ENCODE data around the gene POLR2A.
"Not testable (repeated sequence)": the region's sequence is repeated elsewhere in the genome, so short reads cannot be mapped to it uniquely, and the experiment has no call there.

POLR2A gene

GRCh38 chr17:7481275-7481674 lies 2.9 kb upstream of the POLR2A start, which contains the start of gene SLC35G6:
TSS of gene SLC35G6 (plus strand) at chr17:7481446. CDS start at chr17:7481517, 71 bp downstream.
- TF ChIP-seq ZBTB7A (IDR thresholded peaks at IDR 0.05; ENCODE audit: low read depth); YY1 (IDR thresholded peaks at IDR 0.05; ENCODE audit: low read depth); FOXM1 (IDR thresholded peaks at IDR 0.05; ENCODE audit: borderline replicate concordance, low read depth): not testable (repeated sequence)

- no peak for TF ChIP-seq EP300 (IDR thresholded peaks at IDR 0.05; ENCODE audit: borderline replicate concordance)
- TF ChIP-seq RAD21 (IDR thresholded peaks at IDR 0.05; ENCODE audit: low read depth) = no peak
- TF ChIP-seq FOXM1 (IDR thresholded peaks at IDR 0.05; ENCODE audit: borderline replicate concordance, low read depth) = no peak
- peak; percentile 69 for TF ChIP-seq CREB1 (IDR thresholded peaks at IDR 0.05; ENCODE audit: low read depth)
- no peak for TF ChIP-seq NFIC (IDR thresholded peaks at IDR 0.05)
- no peak for TF ChIP-seq EGR1 (IDR thresholded peaks at IDR 0.05)
- peak; percentile 62; the same call in 1 of the 2 replicates for TF ChIP-seq MAX (IDR thresholded peaks at IDR 0.05)
- TF ChIP-seq TCF12 (IDR thresholded peaks at IDR 0.05; ENCODE audit: low read depth) = peak; percentile 20; the same call in 1 of the 2 replicates
- TF ChIP-seq REST (IDR thresholded peaks at IDR 0.05; ENCODE audit: low read depth) = no peak
- TF ChIP-seq CEBPB (IDR thresholded peaks at IDR 0.05) = no peak
- no peak; the same call in 1 of the 2 replicates for TF ChIP-seq TAF1 (IDR thresholded peaks at IDR 0.05; ENCODE audit: low read depth)
- peak; percentile 86 for TF ChIP-seq YY1 (IDR thresholded peaks at IDR 0.05; ENCODE audit: low read depth)
- TF ChIP-seq USF1 (IDR thresholded peaks at IDR 0.05) = no peak
- no peak for TF ChIP-seq ZBTB7A (IDR thresholded peaks at IDR 0.05; ENCODE audit: low read depth)
- TF ChIP-seq TEAD4 (IDR thresholded peaks at IDR 0.05) = no peak
Observed at GRCh38 chr17:7483255-7484066, 705 bp upstream of the POLR2A start.

- TF ChIP-seq RAD21 (IDR thresholded peaks at IDR 0.05; ENCODE audit: low read depth) (no peak), CREB1 (IDR thresholded peaks at IDR 0.05; ENCODE audit: low read depth) (no peak), USF1 (IDR thresholded peaks at IDR 0.05) (no peak), REST (IDR thresholded peaks at IDR 0.05; ENCODE audit: low read depth) (no peak), TCF12 (IDR thresholded peaks at IDR 0.05; ENCODE audit: low read depth) (no peak), YY1 (IDR thresholded peaks at IDR 0.05; ENCODE audit: low read depth) (no peak), NFIC (IDR thresholded peaks at IDR 0.05) (no peak), MAX (IDR thresholded peaks at IDR 0.05) (no peak), EGR1 (IDR thresholded peaks at IDR 0.05) (no peak), CEBPB (IDR thresholded peaks at IDR 0.05) (no peak), ZBTB7A (IDR thresholded peaks at IDR 0.05; ENCODE audit: low read depth) (no peak), TEAD4 (IDR thresholded peaks at IDR 0.05) (no peak), TAF1 (IDR thresholded peaks at IDR 0.05; ENCODE audit: low read depth) (no peak), EP300 (IDR thresholded peaks at IDR 0.05; ENCODE audit: borderline replicate concordance) (no peak; the same call in 1 of the 2 replicates), FOXM1 (IDR thresholded peaks at IDR 0.05; ENCODE audit: borderline replicate concordance, low read depth) (no peak)
Observed at GRCh38 chr17:7484919-7485377, 782 bp downstream of the POLR2A start.

GRCh38 chr17:7486181-7486580 lies 2.0 kb downstream of the POLR2A start:
- TF ChIP-seq RAD21 (IDR thresholded peaks at IDR 0.05; ENCODE audit: low read depth) (no peak), TCF12 (IDR thresholded peaks at IDR 0.05; ENCODE audit: low read depth) (no peak), NFIC (IDR thresholded peaks at IDR 0.05) (no peak), EP300 (IDR thresholded peaks at IDR 0.05; ENCODE audit: borderline replicate concordance) (no peak), TEAD4 (IDR thresholded peaks at IDR 0.05) (no peak), EGR1 (IDR thresholded peaks at IDR 0.05) (no peak), FOXM1 (IDR thresholded peaks at IDR 0.05; ENCODE audit: borderline replicate concordance, low read depth) (no peak), CREB1 (IDR thresholded peaks at IDR 0.05; ENCODE audit: low read depth) (no peak), REST (IDR thresholded peaks at IDR 0.05; ENCODE audit: low read depth) (no peak), CEBPB (IDR thresholded peaks at IDR 0.05) (no peak), YY1 (IDR thresholded peaks at IDR 0.05; ENCODE audit: low read depth) (no peak)
